ENCODE measurements around the gene GUCA1C.
A peak's percentile ranks its signal among the peaks of the same experiment; 100 is the strongest.

Gene GUCA1C

GRCh38 chr3:108936924-108937689 lies 16.6 kb downstream of the GUCA1C start:
- Histone ChIP-seq H3K4me1 (ENCODE audit: control insufficient read depth in 1 of 2, insufficient read depth in 2 of 2, low read length in 2 of 2) (peaks cover 0 to 2% of the 10 kb centered on the region in 2 experiments), H3K27ac (ENCODE audit: low read depth, low read length) (no peak overlapping the region), H2BK120ac (ENCODE audit: insufficient read depth, low read length, poor library complexity) (no peak overlapping the region), H3K4ac (ENCODE audit: low read depth, low read length) (no peak overlapping the region), H3K9ac (ENCODE audit: low read length) (no peak overlapping the region), H3K27me3 (ENCODE audit: insufficient read depth, low read length) (no peaks in the 10 kb centered on the region), H3K18ac (ENCODE audit: low read length) (no peak overlapping the region), H4K12ac (ENCODE audit: low read depth, low read length) (no peak overlapping the region), H3K9me3 (ENCODE audit: insufficient read depth, low read depth, low read length) (no peaks in the 10 kb centered on the region), H3K23ac (ENCODE audit: low read length) (no peak overlapping the region), H4K8ac (ENCODE audit: low read depth, low read length) (no peak overlapping the region), H2AK5ac (ENCODE audit: low read length) (no peak overlapping the region), H3K79me2 (ENCODE audit: control insufficient read depth, insufficient read depth, low read length, poor library complexity) (no peaks in the 10 kb centered on the region), H3K36me3 (ENCODE audit: control insufficient read depth in 1 of 2, insufficient read depth in 2 of 2, low read length in 2 of 2) (no peaks in the 10 kb centered on the region), H4K91ac (ENCODE audit: low read depth, low read length) (no peak overlapping the region), H3K4me3 (ENCODE audit: low read depth, low read length) (no peak overlapping the region), H2BK5ac (ENCODE audit: low read depth, low read length, poor library complexity) (no peak overlapping the region), H3K4me2 (ENCODE audit: low read length) (no peak overlapping the region), H3K14ac (ENCODE audit: low read length) (no peak overlapping the region), H3K79me1 (ENCODE audit: low read length) (no peaks in the 10 kb centered on the region), H2BK12ac (ENCODE audit: low read length) (no peak overlapping the region), H2AFZ (ENCODE audit: insufficient read depth, low read length, poor library complexity) (no peak overlapping the region)
- DNase-seq: no peak
- no CpG with 5 or more reads among the region's 8 CpGs for WGBS (ENCODE audit: extremely low coverage, insufficient coverage, insufficient read length)

- Histone ChIP-seq H2BK120ac (ENCODE audit: insufficient read depth, low read length, poor library complexity) (no peak overlapping the region), H3K14ac (ENCODE audit: low read length) (no peak overlapping the region)
These were observed 22.6 kb downstream of the GUCA1C start for GRCh38 chr3:108931035-108931434.

GRCh38 chr3:108918866-108919265 lies 34.8 kb downstream of the GUCA1C start:
- Histone ChIP-seq H3K4me1 (ENCODE audit: control insufficient read depth in 1 of 2, insufficient read depth in 2 of 2, low read length in 2 of 2) (no peaks in the 10 kb centered on the region), H3K4me3 (ENCODE audit: low read depth, low read length) (no peak overlapping the region), H3K9ac (ENCODE audit: low read length) (no peak overlapping the region), H3K4me2 (ENCODE audit: low read length) (no peak overlapping the region), H2AK5ac (ENCODE audit: low read length) (no peak overlapping the region), H3K36me3 (ENCODE audit: control insufficient read depth in 1 of 2, insufficient read depth in 2 of 2, low read length in 2 of 2) (no peaks in the 10 kb centered on the region), H2BK12ac (ENCODE audit: low read length) (no peak overlapping the region), H4K8ac (ENCODE audit: low read depth, low read length) (no peak overlapping the region), H2BK5ac (ENCODE audit: low read depth, low read length, poor library complexity) (no peak overlapping the region), H3K14ac (ENCODE audit: low read length) (no peak overlapping the region), H3K18ac (ENCODE audit: low read length) (no peak overlapping the region), H3K9me3 (ENCODE audit: insufficient read depth, low read depth, low read length) (no peaks in the 10 kb centered on the region), H3K27me3 (ENCODE audit: insufficient read depth, low read length) (no peaks in the 10 kb centered on the region), H3K4ac (ENCODE audit: low read depth, low read length) (no peak overlapping the region), H3K79me2 (ENCODE audit: control insufficient read depth, insufficient read depth, low read length, poor library complexity) (no peaks in the 10 kb centered on the region), H3K23ac (ENCODE audit: low read length) (no peak overlapping the region), H3K27ac (ENCODE audit: low read depth, low read length) (no peak overlapping the region), H4K91ac (ENCODE audit: low read depth, low read length) (no peak overlapping the region), H2AFZ (ENCODE audit: insufficient read depth, low read length, poor library complexity) (no peak overlapping the region), H3K79me1 (ENCODE audit: low read length) (no peaks in the 10 kb centered on the region), H4K12ac (ENCODE audit: low read depth, low read length) (no peak overlapping the region), H2BK120ac (ENCODE audit: insufficient read depth, low read length, poor library complexity) (no peak overlapping the region)
- WGBS (ENCODE audit: extremely low coverage, insufficient coverage, insufficient read length): no CpG with 5 or more reads among the region's 3 CpGs
- DNase-seq: no peak

More at GRCh38 chr3:108931035-108931434, 22.6 kb downstream of the GUCA1C start:
- Histone ChIP-seq H3K79me1 (ENCODE audit: low read length) (no peaks in the 10 kb centered on the region), H3K4me2 (ENCODE audit: low read length) (no peak overlapping the region), H3K36me3 (ENCODE audit: control insufficient read depth in 1 of 2, insufficient read depth in 2 of 2, low read length in 2 of 2) (no peaks in the 10 kb centered on the region), H2BK12ac (ENCODE audit: low read length) (no peak overlapping the region), H3K18ac (ENCODE audit: low read length) (no peak overlapping the region), H4K8ac (ENCODE audit: low read depth, low read length) (no peak overlapping the region), H3K9ac (ENCODE audit: low read length) (no peak overlapping the region), H3K79me2 (ENCODE audit: control insufficient read depth, insufficient read depth, low read length, poor library complexity) (no peaks in the 10 kb centered on the region), H3K4ac (ENCODE audit: low read depth, low read length) (no peak overlapping the region), H2BK5ac (ENCODE audit: low read depth, low read length, poor library complexity) (no peak overlapping the region), H4K91ac (ENCODE audit: low read depth, low read length) (no peak overlapping the region), H2AK5ac (ENCODE audit: low read length) (no peak overlapping the region), H3K27ac (ENCODE audit: low read depth, low read length) (no peak overlapping the region), H3K4me1 (ENCODE audit: control insufficient read depth in 1 of 2, insufficient read depth in 2 of 2, low read length in 2 of 2) (no peaks in the 10 kb centered on the region), H3K27me3 (ENCODE audit: insufficient read depth, low read length) (no peaks in the 10 kb centered on the region), H2AFZ (ENCODE audit: insufficient read depth, low read length, poor library complexity) (no peak overlapping the region), H3K4me3 (ENCODE audit: low read depth, low read length) (no peak overlapping the region), H3K23ac (ENCODE audit: low read length) (no peak overlapping the region), H4K12ac (ENCODE audit: low read depth, low read length) (no peak overlapping the region), H3K9me3 (ENCODE audit: insufficient read depth, low read depth, low read length) (no peaks in the 10 kb centered on the region)
- DNase-seq: no peak

- Histone ChIP-seq H3K9me3 (ENCODE audit: insufficient read depth, low read depth, low read length) (no peaks in the 10 kb centered on the region), H3K79me2 (ENCODE audit: control insufficient read depth, insufficient read depth, low read length, poor library complexity) (no peaks in the 10 kb centered on the region), H2BK5ac (ENCODE audit: low read depth, low read length, poor library complexity) (no peak overlapping the region), H4K91ac (ENCODE audit: low read depth, low read length) (no peak overlapping the region), H3K27me3 (ENCODE audit: insufficient read depth, low read length) (no peaks in the 10 kb centered on the region), H2AK5ac (ENCODE audit: low read length) (no peak overlapping the region), H3K4me3 (ENCODE audit: low read depth, low read length) (no peak overlapping the region), H3K79me1 (ENCODE audit: low read length) (no peaks in the 10 kb centered on the region), H2AFZ (ENCODE audit: insufficient read depth, low read length, poor library complexity) (no peak overlapping the region), H3K4me2 (ENCODE audit: low read length) (no peak overlapping the region), H3K18ac (ENCODE audit: low read length) (no peak overlapping the region), H3K14ac (ENCODE audit: low read length) (no peak overlapping the region), H3K36me3 (ENCODE audit: control insufficient read depth in 1 of 2, insufficient read depth in 2 of 2, low read length in 2 of 2) (no peaks in the 10 kb centered on the region), H4K12ac (ENCODE audit: low read depth, low read length) (no peak overlapping the region), H2BK120ac (ENCODE audit: insufficient read depth, low read length, poor library complexity) (no peak overlapping the region), H3K4me1 (ENCODE audit: control insufficient read depth in 1 of 2, insufficient read depth in 2 of 2, low read length in 2 of 2) (no peaks in the 10 kb centered on the region), H4K8ac (ENCODE audit: low read depth, low read length) (no peak overlapping the region), H3K27ac (ENCODE audit: low read depth, low read length) (no peak overlapping the region), H3K4ac (ENCODE audit: low read depth, low read length) (no peak overlapping the region), H2BK12ac (ENCODE audit: low read length) (no peak overlapping the region), H3K9ac (ENCODE audit: low read length) (no peak overlapping the region), H3K23ac (ENCODE audit: low read length) (no peak overlapping the region)
- WGBS (ENCODE audit: extremely low coverage, insufficient coverage, insufficient read length): no CpG with 5 or more reads among the region's 6 CpGs
- peak; percentile 62 to 81 for DNase-seq
These were observed 38.7 kb downstream of the GUCA1C start for GRCh38 chr3:108914774-108915641.
